Measurements from ENCODE around the gene CSNK1G2.
A peak's percentile ranks its signal among the peaks of the same experiment; 100 is the strongest.

Gene CSNK1G2

DNA sequence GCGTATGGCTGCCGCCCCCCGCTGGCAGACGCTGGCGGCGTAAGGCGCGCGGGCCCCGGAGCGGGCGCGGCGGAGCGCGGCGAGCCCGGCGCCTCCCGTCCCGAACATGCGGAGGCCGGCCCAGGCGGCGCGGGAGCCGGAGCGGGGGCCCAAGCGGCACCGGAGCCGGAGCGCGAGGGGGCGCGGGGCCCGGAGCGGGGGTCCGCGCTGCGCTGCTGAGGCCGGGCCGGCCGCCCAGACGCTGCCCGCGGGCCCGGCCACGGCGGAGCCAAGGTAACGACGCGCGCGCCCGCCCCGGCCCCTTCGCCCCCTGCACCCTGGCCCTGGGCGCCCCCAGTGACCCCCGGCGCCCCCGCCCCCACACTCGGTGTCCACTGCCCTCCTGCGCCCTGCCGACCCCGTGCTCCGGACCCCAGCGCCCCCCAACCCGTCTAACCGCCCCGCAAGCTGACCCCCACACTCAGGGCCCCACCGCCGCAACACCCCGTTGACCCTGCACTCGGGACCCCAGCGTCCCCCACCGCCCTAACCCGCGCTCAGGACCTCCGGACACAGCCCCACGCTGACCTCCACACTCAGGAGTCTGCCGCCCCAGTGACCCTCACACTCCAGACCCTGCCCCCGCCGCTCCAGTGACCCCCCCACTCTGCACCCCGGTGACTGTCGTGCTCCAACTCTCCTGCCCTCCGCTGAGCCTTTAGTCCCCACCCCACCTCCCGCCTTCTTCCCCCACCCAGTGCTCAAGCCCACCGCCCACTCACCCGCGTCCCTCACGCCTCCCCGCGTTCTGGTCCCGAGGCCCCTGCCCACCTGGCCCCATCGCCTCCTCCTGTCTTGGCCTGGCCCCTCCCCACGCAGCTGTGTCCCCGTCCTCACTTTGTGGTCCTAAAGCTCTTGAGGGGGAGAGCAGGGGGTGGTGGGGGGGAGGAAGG, at the start of gene CSNK1G2:
Gene CSNK1G2 (plus strand): TSS at position 27 of the 932 bp plus-strand sequence. CDS start 28,601 bp downstream, outside the sequence.
- no peak for DNase-seq

DNA sequence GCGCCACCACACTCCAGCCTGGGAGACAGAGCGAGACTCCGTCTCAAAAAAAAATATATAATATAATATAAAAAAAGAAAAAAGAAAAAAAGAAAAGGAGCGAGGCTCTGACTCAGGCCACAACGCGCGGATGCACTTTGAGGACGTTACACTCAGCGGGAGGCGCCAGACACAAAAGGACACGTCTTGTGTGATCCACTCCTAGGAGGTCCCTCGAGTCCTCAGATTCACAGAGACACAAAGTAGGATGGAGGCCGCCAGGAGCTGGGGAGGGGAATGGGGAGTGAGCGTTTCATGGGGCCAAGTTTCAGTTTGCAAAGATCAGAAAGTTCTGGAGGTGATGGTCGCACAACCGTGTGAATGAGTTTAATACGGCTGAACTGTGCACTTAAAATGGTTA, 47.2 kb upstream of the CSNK1G2 start:
- DNase-seq, result no peak

DNA sequence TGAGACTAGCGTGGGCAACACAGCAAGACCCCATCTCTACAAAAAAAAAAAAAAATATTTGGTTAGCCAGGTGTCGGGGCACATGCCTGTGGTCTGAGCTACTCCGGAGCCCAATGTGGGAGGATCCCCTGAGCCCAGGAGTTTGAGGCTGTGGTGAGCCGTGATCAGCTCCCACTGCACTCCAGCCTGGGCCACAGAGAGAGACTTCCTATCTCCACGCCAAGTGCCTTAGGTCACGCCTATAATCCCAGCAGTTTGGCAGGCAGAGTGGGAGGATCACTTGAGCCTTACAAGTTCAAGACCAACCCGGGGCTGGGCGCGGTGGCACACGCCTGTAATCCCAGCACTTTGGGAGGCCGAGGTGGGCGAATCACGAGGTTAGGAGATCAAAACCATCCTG, 44.5 kb upstream of the CSNK1G2 start:
- no peak for DNase-seq

DNA sequence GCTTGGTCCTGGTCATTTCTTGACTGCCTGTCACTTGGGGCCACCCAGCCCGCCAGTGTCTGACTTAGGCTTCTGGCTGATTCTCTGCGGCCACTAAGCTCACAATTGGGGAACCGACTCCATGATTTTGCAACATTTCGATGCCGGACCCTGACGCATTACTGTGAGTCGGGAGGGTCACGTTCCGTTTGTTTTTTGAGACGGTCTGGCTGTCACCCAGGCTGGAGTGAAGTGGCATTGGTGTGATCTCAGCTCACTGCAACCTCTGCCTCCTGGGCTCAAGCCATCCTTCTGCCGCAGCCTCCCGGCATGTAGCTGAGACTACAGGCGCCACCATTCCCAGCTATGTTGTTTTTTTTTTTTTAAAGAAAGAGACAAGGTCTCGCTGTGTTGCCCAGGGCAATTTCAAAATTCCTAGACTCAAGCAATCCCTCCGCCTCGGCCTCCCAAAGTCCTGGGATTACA, 39.0 kb upstream of the CSNK1G2 start:
- no peak for DNase-seq

DNA sequence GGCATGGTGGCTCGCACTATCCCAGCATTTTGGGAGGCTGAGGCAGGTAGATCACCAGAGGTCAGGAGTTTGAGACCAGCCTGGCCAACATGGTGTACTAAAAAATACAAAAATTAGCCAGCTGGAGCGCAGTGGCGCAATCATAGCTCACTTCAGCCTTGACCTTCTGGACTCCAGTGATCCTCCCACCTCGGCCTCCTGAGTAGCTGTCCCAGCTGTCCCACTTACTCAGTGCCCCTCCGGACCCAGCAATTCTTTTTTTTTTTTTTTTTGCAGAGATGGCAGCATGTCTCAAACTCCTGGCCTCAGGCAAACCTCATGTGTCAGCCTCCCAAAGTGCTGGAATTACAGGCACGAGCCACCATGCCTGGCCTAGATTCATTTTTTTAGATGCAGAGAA, 38.0 kb upstream of the CSNK1G2 start:
- no peak for DNase-seq

DNA sequence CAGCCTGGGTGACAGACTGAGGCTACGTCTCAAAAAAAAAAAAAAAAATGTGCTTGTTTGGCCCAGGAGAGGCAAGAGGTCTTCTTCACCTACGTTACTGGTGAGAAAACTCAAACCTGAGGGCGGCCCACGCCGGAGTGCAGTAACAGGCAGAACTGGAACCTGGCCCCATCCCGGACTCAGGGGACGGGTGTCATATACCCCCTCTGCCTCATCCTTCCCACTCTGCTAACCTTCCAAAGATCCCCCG, 36.2 kb upstream of the CSNK1G2 start:
- no peak for DNase-seq

DNA sequence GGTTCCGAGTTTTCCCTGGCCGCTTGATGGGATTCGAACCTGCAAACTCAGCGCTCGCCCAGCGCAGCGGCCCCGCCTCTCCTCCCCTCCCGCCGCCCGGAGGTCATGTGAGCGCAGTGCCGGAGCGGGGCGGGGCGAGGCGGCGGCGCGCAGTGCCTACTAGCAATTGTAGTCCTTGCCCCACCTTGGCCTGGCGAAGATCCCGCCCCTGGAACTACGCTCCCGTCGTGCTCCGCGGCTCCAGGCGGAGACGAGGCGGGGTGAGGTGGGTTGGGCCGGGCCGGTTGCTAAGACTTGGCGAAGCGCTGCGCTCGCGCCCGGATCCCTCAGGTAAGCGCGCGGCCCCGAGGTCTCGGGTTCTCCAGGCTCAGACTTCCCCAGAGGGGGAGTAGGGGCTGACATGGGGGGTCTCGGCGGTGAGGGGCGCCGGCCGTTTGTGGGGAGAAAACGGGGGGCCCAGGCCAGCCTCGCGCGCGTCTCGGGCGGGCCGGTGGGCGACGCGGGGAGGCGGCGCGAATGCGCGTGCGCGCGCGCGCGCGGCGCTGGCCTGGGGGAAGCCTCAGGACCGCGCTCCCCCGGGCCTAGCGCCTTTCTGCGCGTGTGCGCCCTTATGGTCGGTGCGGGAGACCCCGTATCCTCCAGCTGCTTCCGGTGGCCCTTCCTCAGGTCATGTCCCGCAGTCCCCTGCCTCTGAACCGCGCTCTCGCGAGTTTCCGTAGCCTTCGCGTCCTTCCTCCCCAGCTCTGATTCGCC, 35.7 kb upstream of the CSNK1G2 start, which contains the start of the genes ADAT3 and SCAMP4:
Gene ADAT3 (plus strand): TSS at position 290 of the 753 bp plus-strand sequence. CDS start 6,649 bp downstream, outside the sequence.
Gene SCAMP4 (plus strand): TSS at position 290 of the 753 bp plus-strand sequence. CDS start 9,621 bp downstream, outside the sequence.
- DNase-seq, result peak; percentile 99

DNA sequence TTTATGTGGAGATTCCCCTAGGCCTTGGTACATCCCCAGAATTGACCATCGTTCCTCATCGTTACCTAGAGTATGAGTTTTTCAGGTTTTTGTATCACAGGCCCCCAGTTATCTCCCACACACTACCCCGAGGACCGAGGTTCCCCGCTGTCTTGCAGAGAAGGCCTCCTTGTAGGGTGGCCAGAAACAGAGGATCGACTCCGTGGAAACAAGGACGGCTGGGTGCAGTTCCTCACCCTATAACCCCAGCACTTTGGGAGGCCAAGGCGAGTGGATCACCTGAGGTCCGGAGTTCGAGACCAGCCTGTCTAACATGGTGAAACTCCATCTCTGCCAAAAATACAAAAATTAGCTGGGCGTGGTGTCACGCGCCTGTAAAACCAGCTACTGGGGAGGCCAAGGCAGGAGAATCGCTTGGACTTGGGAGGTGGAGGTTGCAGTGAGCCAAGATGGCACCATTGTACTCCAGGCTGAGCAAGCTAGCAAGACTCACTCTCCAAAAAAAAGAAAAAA, 35.1 kb upstream of the CSNK1G2 start:
- no peak for DNase-seq

DNA sequence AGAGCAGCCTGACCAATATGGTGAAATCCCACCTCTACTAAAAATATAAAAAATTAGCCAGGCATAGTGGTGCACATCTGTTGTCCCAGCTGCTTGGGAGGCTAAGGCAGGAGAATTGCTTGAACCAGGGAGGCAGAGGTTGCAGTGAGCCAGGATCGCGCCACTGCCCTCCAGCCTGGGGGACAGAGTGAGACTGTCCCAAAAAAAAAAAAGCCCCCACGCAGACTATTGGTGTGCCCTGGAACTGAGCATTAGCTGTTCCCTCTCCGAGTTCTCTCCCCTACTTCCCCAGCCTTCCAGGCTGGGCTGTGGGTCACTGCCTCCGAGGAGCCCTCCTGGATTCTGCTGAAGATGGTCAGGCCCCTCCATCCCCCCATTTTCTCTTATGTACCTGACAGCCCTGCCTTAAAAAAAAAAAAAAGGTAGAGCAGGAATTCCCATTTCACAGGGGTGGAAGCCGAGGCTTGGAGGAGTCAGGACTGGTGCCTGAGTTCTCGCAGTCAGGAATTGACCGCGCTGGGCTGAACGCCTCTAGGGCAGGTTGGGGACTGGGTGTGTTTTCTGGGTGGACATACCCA, 33.9 kb upstream of the CSNK1G2 start:
- DNase-seq, result no peak

DNA sequence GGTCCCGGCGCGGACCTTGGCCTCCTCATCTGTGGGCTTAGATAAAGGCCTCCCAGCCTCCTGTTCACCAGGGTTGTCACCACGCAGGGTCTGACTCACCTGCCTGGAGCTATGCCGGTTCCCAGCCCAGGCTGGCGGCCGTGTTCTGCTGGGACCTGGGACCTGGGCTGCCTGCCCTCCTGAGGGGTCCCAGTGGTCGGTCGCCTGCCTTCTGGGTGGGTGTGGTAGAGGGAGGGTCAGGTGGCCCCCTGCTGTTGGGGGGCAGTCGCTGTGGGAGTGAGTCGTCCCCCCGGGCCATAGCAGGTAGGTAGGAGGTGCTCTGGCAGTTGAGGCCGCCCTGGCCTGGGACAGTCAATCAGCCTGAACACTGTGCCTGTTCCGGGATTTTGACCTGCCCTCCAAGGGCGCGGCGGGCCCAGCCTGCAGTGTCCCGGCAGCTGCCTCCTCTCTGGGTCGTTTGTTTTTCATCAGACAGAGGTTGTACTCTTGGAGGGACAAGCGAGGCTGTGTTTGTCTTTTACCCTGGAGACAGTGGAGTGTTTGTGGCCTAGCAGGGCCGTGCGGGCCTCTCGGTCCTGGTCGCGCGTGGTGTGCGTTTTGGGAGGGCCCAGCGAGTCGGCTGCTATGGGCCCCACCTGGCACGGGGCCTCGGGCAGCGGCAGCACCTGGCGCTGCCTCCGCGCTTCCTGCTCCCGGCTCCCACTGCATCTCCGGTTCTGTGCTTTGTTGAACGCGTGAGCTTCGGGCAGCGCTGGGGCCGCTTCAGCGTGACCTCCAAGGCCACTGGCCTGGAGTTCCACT, 33.2 kb upstream of the CSNK1G2 start:
- no peak for DNase-seq

DNA sequence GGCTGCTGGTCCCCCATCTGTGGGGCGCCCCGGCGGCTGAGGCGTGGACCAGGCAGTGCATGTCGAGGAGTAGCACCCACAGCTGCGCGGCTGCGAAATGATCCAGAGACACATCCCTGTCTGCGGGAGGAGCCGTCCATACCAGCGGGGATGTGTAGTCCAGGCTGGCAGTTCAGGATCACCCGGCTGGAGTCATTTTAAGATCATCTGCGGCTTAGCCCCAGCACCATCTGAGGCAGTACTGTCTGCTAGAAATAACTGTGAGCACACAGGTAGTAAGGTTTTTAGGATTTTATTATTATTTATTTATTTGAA, 32.7 kb upstream of the CSNK1G2 start:
- no peak for DNase-seq

DNA sequence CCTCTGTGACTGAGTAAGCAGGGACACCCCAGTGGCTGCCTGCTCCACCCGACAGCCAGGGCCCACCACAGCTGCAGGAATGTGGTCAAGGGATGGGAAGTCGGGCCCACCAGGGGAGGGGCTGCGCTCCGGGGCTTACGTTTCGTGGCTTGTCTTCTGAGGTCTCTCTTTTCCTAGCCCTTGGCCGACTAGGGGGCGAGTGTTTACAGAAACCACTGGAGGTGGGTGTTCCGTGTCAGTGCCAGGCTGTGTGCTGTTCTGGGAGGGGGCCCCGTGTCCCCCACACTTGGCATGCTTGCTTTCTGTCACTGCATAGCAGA, 31.3 kb upstream of the CSNK1G2 start:
- no peak for DNase-seq

DNA sequence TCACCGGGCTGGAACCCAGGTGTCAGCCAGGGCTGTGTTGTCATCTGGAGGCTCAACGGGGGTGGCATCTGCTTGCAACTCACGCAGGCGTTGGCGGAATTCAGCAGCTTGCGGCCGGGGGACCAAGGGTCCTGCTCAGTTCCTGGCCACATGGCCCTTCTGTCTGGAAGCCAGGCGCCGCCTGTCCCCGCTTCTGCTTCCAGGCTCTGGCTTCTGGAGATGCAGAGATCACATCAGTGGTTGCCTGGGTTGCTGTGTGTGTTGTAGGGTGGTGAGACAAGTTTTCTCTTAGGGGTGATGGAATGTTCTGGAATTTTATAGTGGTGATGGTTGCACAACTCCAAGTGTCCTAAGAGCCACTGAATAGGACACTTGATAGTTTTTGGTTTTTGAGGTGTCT, 30.8 kb upstream of the CSNK1G2 start:
- DNase-seq, result no peak

DNA sequence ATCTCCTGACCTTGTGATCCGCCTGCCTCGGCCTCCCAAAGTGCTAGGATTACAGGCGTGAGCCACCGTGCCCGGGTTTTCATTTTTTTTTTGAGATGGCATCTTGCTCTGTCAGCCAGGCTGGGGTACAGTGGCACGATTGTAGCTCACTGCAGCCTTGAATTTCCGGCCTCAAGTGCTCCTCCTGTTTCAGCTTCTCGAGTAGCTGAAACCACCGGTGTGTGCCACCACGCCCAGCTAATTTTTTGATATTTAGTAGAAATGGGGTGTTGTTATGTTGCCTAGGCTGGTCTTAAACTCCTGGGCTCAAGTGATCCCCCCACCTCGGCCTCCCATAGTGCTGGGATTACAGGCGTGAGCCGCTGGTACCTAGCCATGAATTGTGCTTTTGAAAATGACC, 29.9 kb upstream of the CSNK1G2 start:
- DNase-seq, result no peak

DNA sequence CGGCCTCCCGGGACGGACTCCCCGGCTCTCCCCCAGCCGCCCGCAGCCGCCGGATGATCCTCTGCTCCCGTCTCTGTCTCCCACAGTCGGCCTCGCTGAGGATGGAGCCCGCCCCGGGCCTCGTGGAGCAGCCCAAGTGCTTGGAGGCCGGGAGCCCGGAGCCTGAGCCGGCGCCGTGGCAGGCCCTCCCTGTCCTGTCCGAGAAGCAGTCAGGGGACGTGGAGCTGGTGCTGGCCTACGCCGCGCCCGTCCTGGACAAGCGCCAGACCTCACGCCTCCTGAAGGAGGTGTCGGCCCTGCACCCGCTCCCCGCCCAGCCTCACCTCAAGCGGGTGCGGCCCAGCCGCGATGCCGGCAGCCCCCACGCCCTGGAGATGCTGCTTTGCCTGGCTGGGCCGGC, 29.0 kb upstream of the CSNK1G2 start:
- no peak for DNase-seq

DNA sequence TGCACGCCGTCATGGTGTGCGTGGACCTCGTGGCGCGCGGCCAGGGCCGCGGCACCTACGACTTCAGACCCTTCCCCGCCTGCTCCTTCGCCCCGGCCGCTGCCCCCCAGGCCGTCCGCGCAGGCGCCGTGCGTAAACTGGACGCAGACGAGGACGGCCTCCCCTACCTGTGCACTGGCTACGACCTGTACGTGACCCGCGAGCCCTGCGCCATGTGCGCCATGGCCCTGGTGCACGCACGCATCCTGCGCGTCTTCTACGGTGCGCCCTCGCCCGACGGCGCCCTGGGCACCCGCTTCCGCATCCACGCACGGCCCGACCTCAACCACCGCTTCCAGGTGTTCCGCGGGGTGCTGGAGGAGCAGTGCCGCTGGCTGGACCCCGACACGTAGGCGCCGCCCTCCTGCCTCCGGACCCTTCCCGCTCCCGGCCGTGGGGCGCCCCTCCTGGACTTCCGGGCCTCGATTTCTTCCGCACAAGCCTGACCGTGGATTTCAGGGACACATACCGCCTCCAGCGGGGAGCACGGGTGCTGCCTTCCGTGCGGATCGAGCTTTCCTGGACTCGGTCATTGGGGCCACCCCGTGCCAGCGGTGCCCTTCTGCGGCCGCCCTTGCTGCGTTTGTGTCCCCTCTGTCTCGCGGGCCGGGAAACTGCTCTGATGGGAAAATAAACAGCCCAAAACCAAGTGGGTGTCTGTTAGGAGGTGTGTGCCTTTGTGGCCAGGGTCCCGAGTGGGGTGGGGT, 28.0 kb upstream of the CSNK1G2 start:
- no peak for DNase-seq

DNA sequence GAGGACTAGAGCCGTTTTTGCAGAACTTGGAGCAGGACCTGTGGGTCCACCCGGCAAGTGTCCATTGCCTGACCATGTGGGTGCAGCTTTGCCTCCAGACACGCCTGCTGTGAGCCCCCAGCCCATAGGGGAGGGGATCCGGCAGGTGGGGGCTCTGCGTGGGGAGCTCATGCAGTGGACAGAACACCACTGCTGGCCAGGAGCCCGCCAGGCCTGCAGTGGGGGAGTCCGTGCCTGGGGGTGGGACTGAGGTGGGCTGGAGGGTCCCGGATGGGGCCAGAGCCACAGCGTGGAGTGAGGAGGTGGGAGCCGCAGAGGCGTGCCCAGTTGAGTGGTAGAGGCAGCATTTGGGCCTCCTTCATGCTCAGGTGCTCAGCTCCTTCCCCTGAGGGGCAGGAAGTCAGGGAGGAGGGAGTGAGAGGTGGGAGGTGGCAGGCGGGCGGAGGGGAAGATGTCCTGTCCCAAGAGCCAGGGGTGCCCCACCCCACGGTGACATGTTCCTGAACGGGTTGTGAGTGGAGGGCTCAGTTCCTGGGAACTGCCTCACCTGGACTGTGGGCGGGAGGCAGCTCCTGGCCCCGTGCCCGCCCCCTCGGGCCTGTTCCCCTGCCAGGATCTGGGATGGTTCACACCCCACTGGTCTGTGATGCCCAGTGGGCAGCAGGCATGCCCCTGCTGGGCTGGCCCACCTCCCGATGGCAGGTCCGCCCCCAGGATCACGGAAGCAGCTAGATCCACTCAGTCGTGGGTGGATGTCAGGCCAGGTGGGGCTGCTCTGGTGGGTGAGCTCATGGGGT, 27.0 kb upstream of the CSNK1G2 start:
- DNase-seq, result no peak

DNA sequence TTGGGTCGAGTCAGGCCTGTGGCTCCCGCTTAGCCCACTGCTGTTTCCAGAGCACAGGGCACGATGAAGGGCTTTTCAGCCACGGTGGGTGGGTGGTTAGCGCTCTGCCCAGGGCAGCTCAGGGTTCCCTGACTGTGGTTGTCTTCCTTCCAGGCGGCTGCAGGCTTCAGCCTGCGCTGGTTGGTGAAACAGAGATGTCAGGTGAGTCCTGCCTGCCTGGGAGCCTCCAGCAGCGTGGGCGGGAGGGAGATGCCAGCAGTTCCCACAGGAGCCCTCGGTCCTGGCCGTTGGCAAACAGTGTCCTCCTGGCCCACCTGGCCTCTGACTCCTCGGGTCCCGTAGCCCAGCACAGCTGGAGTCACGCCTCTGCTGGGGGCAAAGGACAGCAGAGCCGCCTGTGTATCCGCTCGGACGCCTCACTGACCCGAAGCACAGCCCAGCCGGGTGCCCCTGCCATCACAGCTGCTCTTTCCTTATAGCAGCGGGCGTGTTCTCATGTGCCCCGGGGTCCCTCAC, 26.1 kb upstream of the CSNK1G2 start:
- DNase-seq, result no peak

DNA sequence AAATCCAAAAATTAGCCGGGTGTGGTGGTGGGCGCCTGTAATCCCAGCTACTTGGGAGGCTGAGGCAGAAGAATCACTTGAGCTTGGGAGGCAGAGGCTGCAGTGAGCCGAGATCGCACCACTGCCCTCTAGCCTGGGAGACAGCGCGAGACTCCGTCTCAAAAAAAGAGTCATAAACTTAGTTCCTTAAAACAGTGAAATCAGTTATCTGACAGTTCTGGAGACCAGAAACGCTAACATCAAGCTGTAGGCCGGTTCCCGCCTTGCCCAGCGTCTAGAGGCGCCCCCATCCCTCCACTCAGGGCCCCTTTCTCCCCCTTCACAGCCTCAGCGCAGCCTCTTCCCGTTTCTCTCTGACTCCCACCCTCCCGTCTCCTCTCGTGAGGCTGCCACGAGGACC, 23.8 kb upstream of the CSNK1G2 start:
- no peak for DNase-seq

DNA sequence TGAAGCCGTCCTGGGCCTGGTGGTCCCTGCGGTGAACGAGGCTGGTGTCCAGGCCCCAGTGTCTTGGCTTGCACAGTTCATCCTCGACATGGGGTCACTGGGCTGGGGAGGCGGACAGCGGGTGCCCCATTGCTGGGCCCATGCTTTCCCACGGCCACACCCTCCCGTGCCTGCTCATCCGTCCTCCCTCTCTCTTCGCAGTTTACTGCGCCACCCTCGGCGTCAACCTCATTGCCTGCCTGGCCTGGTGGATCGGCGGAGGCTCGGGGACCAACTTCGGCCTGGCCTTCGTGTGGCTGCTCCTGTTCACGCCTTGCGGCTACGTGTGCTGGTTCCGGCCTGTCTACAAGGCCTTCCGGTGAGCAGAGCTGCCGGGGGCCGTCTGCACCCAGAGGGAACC, 23.0 kb upstream of the CSNK1G2 start:
- DNase-seq, result no peak

DNA sequence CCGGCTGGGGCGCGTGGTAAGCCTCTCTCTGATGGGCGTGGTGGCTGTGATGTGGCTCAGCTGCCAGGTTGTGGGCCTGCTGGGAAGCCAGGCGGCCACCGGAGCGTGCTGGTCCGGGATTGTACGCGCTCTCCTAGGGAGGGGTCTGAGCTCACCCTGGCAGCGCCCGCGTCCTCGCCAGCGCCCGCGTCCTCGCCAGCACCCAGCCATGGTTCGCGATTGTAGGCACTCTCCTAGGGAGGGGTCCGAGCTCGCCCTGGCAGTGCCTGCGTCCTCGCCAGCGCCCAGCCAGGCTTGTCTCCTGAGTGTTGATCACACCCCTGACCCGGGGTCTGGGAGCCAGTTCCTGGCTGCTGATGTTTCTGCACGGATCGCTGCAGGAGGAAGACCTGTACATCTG, 22.0 kb upstream of the CSNK1G2 start:
- DNase-seq, result no peak
